Pancreas (tissue), 10 donors: ENCODE results near the gene NF1. TPM values are rescaled to one million over a fixed set of nuclear protein-coding genes. Genes with fewer than 3 reads are reported as not detected.

Experiments used
- ATAC-seq, 4 donors: fragments of 200-7000 bp; cut with Tn5 transposase; one replicate each; pipeline versions ENCODE4 v1.8.0 to v1.9.1; 2020; ENCODE audit warnings: mild to moderate bottlenecking in 4 of 4, moderate library complexity in 4 of 4
- DNase-seq, 6 donors: peaks; one replicate each; pipeline ENCODE4 v3.0.0-alpha.2; 2020
- FAIRE-seq: peaks from 2 replicates; lab custom pipeline; 2012; peaks lifted over from hg19 to GRCh38; lab: Jason Lieb, UNC
- H3K27ac ChIP-seq, 4 donors: fragments of 200-600 bp; sonication (generic); 1 replicate in 3 of 4; 2 replicates in 1 of 4; pipeline versions ENCODE4 v1.5.0 to v1.8.0; 2020
- H3K27me3 ChIP-seq, 4 donors: fragments of 200-600 bp; one replicate each; pipeline ENCODE4 v1.8.0; 2021
- H3K36me3 ChIP-seq, 3 donors: fragments of 200-600 bp; sonication (generic) in 1 of 3; one replicate each; pipeline versions ENCODE4 v1.5.0 to v1.8.0; 2020 to 2021
- H3K4me1 ChIP-seq, 3 donors: fragments of 200-600 bp; one replicate each; pipeline ENCODE4 v1.8.0; 2021
- H3K4me3 ChIP-seq, 4 donors: fragments of 200-600 bp; sonication (generic) in 2 of 4; one replicate each; pipeline versions ENCODE4 v1.5.0 to v1.8.0; 2020 to 2021
- H3K9me3 ChIP-seq, 4 donors: fragments of 200-600 bp; one replicate each; pipeline ENCODE4 v1.8.0; 2021
- WGBS, 2 donors: extraction: QIAGEN DNeasy Blood & Tissue Kit; methylation state at CpG; one replicate each; pipeline ENCODE4 v1.1.7; 2013; 5-methylcytosine and 5-hydroxymethylcytosine counted together
- intact Hi-C, 3 donors: fragments of 100-400 bp; cut with DNase I; formaldehyde crosslinking; loops; one replicate each; pipeline versions ENCODE4 v1.11.1 to v1.14.2; 2022
- polyA plus RNA-seq, 2 donors: library from polyadenylated mRNA; stranded (reverse); fragments of 200-250 nt; gene quantifications; one replicate each; pipeline ENCODE4 v1.2.3, GENCODE V29; 2013
- total RNA-seq, 6 donors: library from RNA; stranded (reverse); fragmentation: NEBNext Ultra II Directional in 4 of 6; extraction: Animal tissue kit (Norgen Biotek cat#: 25700) in 4 of 6; gene quantifications; one replicate each; pipeline versions ENCODE4 v1.2.1 to v1.2.4, GENCODE V29; 2021 to 2023
- TF ChIP-seq, protein P1 (sequence below), 4 donors: fragments of 200-600 bp; sonication (generic) in 3 of 4; IDR thresholded peaks; one replicate each; pipeline versions ENCODE4 v1.5.0 to v1.8.0; 2021; ENCODE audit warnings: antibody characterized with exemption in 4 of 4
- donor health status: healthy with polysubstance abuse.
- donor health status: DM: no; HTN: no; CAD: no; lungs with moderate emphysema.
- donor health status: DM: no; HTN: no; CAD: no.
- donor health status: control.
- donor health status: control.
- donor health status: Bipolar disorder and iron deficiency.
- donor health status: DM: yes; HTN: yes; CAD: no.
- donor health status: DM: no; HTN: no; CAD: no.
- donor health status: DM: no; HTN: no; CAD: no.
- donor health status: DM: yes; HTN: yes; CAD: no.

NF1 gene
- total and polyA plus RNA-seq, 8 donors = 6.6 to 38.4 (median 27.8) TPM

DNA sequence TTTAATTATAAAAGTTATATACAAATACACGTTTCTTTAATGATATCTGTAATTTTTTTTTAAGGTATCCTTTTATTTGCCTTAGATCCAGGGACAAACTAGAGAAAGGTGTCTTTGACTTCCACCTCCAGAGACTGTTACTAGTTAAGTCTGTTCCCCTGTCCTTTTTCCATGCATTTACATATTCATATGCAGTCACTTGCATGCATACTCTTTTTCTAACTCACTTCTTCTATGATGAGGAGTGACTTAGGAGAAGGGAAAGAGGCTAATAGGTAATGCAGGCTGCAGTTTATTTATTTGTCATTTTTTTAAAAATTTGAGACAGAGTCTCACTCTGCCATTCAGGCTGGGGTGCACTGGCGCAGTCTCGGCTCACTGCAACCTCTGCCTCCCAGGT is 141.4 kb downstream of the NF1 start:
- Histone ChIP-seq H3K4me3 (no peak overlapping the region), H3K9me3 (no peaks in the 10 kb centered on the region), H3K27ac (no peak overlapping the region), H3K4me1 (no peaks in the 10 kb centered on the region), H3K27me3 (no peaks in the 10 kb centered on the region), H3K36me3 (peaks cover 4 to 27% (median 11%) of the 10 kb centered on the region in 3 donors)
- WGBS, 2 donors = 87 to 90% methylated on average over 3 of the region's 3 CpGs
- TF ChIP-seq, protein P1, sequence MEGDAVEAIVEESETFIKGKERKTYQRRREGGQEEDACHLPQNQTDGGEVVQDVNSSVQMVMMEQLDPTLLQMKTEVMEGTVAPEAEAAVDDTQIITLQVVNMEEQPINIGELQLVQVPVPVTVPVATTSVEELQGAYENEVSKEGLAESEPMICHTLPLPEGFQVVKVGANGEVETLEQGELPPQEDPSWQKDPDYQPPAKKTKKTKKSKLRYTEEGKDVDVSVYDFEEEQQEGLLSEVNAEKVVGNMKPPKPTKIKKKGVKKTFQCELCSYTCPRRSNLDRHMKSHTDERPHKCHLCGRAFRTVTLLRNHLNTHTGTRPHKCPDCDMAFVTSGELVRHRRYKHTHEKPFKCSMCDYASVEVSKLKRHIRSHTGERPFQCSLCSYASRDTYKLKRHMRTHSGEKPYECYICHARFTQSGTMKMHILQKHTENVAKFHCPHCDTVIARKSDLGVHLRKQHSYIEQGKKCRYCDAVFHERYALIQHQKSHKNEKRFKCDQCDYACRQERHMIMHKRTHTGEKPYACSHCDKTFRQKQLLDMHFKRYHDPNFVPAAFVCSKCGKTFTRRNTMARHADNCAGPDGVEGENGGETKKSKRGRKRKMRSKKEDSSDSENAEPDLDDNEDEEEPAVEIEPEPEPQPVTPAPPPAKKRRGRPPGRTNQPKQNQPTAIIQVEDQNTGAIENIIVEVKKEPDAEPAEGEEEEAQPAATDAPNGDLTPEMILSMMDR (IDR thresholded peaks at IDR 0.05) = no peak
- DNase-seq (no peak), FAIRE-seq (no peak), ATAC-seq (no peak)
- intact Hi-C loops = no loop called here

DNA sequence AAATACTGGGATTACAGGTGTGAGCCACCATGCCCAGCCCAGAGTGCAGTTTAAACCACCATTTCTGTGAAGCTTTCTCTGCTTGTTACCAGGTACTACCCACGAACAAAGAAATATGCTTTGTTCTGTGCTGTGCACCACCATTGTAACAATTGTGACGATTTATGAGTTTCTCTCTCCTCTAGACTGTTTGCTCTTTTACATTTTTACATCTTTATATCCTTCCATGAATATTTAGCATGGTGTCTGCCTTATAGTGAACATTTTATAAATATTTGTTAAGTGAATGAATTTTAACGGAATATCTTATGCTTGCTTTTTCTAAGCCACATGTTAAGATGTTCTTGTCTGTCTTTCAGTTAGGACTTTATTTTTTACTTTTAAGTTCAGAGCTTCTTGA is 141.9 kb downstream of the NF1 start:
- intact Hi-C loops = no loop called here
- H3K4me3 ChIP-seq = no peak overlapping the region
- no peaks in the 10 kb centered on the region for H3K4me1 ChIP-seq
- no peaks in the 10 kb centered on the region for H3K27me3 ChIP-seq
- FAIRE-seq (no peak), ATAC-seq (no peak), DNase-seq (no peak)
- no peak overlapping the region for H3K27ac ChIP-seq
- H3K9me3 ChIP-seq = no peaks in the 10 kb centered on the region
- peaks cover 4 to 30% (median 11%) of the 10 kb centered on the region in 3 donors for H3K36me3 ChIP-seq
- WGBS, 2 donors = 93 to 96% methylated on average over 3 of the region's 3 CpGs
- TF ChIP-seq, protein P1 (IDR thresholded peaks at IDR 0.05) = no peak

DNA sequence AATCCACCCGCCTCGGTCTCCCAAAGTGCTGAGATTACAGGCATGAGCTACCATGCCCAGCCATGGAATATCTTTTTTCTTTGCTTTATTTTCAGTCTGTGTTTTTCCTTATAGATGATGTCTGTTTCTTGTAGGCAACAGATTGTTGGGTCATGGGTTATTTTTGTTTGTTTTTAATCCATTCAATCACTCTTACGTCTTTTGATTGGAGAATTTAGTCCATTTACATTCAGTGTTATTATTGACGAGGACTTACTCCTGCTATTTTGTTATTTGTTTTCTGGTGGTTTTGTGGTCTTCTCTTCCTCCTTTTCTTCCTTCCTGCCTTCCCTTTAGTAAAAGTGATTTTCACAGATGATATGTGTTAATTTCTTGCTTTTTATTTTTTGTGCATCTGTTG is 146.3 kb downstream of the NF1 start:
- DNase-seq (no peak), FAIRE-seq (no peak), ATAC-seq (no peak)
- Histone ChIP-seq H3K36me3 (peaks cover 0 to 37% (median 2%) of the 10 kb centered on the region in 3 donors), H3K27ac (no peak overlapping the region), H3K27me3 (no peaks in the 10 kb centered on the region), H3K4me3 (no peak overlapping the region), H3K4me1 (no peaks in the 10 kb centered on the region), H3K9me3 (no peaks in the 10 kb centered on the region)
- intact Hi-C loops = no loop called here
- 97 to 98% methylated on average over 4 of the region's 4 CpGs for WGBS, 2 donors
- TF ChIP-seq, protein P1 (IDR thresholded peaks at IDR 0.05) = no peak

DNA sequence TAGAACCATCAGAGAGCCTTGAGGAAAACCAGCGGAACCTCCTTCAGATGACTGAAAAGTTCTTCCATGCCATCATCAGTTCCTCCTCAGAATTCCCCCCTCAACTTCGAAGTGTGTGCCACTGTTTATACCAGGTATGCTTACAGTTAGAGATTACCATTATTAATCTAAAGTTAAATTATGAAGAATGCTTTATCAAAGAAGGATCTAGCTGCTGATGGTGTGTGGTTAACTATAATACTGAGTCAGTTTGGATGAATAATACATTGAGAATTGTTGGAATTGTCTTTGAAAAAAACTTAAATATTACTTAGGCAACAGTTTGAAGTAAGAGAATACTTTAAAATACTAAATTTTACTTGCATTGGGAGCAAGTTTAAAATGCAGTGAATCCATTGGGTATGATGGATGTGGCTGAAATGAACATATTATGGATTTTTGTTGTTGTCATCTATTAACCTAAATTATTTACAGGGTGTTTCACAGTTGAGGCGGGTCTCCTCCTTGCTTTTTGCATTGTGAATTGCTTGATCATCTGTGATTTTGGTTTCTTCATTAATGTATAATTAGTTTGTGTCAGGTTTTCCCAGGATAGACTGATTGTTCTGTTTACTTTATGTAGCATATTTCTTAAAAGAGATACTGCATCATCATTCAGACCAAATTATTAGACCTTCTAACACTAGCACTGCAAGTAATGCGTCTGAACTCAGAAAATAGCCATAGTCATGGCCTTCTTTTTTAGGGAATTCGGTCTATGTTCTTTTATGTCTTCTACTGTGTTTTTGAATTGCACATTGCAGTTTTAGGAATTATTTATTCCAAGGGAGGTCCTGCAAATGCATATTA is 154.4 kb downstream of the NF1 start:
- intact Hi-C loops = no loop called here
- Histone ChIP-seq H3K27ac (no peak overlapping the region), H3K9me3 (no peaks in the 10 kb centered on the region), H3K4me3 (no peak overlapping the region), H3K36me3 (peaks cover 0 to 14% (median 0%) of the 10 kb centered on the region in 3 donors), H3K4me1 (no peaks in the 10 kb centered on the region), H3K27me3 (no peaks in the 10 kb centered on the region)
- ATAC-seq (no peak), DNase-seq (no peak), FAIRE-seq (no peak)
- WGBS, 2 donors = 95 to 97% methylated on average over 5 of the region's 5 CpGs
- TF ChIP-seq, protein P1 (IDR thresholded peaks at IDR 0.05) = no peak

DNA sequence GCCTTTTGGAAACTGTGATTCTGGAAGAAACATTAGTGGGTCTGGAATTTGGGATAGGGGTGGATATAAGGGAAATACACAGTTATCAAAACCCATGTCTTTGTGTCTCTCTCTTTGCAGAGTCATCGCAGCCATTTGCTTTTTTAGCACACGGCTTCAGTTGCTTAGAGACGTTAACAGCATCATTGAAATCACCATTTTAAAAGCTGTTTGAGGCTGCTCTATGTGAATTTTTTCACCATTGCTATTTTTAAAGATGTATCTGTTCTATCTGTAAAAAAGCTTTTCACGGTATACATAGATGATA is 155.0 kb downstream of the NF1 start:
- H3K9me3 ChIP-seq = no peaks in the 10 kb centered on the region
- ATAC-seq (no peak), FAIRE-seq (no peak), DNase-seq (no peak)
- no peaks in the 10 kb centered on the region for H3K4me1 ChIP-seq
- peaks cover 0 to 11% (median 0%) of the 10 kb centered on the region in 3 donors for H3K36me3 ChIP-seq
- TF ChIP-seq, protein P1 (IDR thresholded peaks at IDR 0.05) = no peak
- 85 to 89% methylated on average over 4 of the region's 4 CpGs for WGBS, 2 donors
- no peak overlapping the region for H3K27ac ChIP-seq
- no peak overlapping the region for H3K4me3 ChIP-seq
- intact Hi-C loops = no loop called here
- no peaks in the 10 kb centered on the region for H3K27me3 ChIP-seq
